ENCODE data around the gene SCRG1.

Gene SCRG1

DNA sequence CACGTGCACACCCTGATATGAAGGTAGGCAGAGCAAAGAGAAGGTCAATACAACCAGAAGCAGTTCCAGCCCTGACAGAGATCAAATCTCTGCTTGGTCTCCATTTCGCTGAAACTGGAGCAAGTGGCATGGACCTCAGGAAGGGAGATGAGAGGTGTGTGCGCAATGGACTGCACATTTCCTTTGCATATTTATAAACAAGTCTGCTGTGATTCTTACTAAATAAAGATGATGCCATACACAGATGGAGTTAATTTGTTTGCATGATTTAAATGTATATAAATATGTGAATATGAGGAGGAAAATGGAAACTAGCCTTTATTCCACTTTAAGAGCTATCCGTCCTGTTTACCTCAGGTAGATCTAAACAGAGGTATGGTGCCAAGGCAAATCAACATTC, 2.1 kb upstream of the SCRG1 start:
- TF ChIP-seq POLR2A (IDR thresholded peaks at IDR 0.05; ENCODE audit: extremely low read depth, insufficient read length): no peak
- TF ChIP-seq MYC (IDR thresholded peaks at IDR 0.05; ENCODE audit: low read depth, low read length): no peak
- TF ChIP-seq, protein P1, sequence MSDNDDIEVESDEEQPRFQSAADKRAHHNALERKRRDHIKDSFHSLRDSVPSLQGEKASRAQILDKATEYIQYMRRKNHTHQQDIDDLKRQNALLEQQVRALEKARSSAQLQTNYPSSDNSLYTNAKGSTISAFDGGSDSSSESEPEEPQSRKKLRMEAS (IDR thresholded peaks at IDR 0.05; ENCODE audit: low read depth, low read length): no peak
- no peak overlapping the region for H3K4me3 ChIP-seq (ENCODE audit: low read depth, low read length)
- no peak for DNase-seq (ENCODE audit: low read depth)

DNA sequence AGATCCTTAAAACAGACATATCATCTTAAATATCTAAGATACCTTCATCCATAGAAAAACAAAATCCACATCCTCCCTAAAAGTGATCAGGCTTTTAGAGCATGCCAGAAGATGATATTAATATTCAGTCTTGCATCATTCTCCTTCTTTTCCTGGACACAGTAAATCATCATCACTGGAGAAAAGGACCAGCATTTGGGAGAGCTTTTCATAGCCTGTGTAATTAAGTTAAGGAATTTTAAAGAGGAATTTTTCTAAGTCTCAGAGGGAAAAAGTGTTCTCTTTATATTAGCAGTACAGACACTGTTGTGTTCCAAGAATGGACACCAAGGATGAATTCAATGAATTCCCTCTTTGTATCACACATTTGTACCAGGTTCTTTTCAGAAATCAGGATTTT, 696 bp downstream of the SCRG1 start:
- H3K4me3 ChIP-seq (ENCODE audit: low read depth, low read length): no peak overlapping the region
- no peak for DNase-seq (ENCODE audit: low read depth)
- TF ChIP-seq POLR2A (IDR thresholded peaks at IDR 0.05; ENCODE audit: extremely low read depth, insufficient read length) (no peak), MYC (IDR thresholded peaks at IDR 0.05; ENCODE audit: low read depth, low read length) (no peak)
- TF ChIP-seq, protein P1 (IDR thresholded peaks at IDR 0.05; ENCODE audit: low read depth, low read length): no peak
- TF ChIP-seq, protein P2, sequence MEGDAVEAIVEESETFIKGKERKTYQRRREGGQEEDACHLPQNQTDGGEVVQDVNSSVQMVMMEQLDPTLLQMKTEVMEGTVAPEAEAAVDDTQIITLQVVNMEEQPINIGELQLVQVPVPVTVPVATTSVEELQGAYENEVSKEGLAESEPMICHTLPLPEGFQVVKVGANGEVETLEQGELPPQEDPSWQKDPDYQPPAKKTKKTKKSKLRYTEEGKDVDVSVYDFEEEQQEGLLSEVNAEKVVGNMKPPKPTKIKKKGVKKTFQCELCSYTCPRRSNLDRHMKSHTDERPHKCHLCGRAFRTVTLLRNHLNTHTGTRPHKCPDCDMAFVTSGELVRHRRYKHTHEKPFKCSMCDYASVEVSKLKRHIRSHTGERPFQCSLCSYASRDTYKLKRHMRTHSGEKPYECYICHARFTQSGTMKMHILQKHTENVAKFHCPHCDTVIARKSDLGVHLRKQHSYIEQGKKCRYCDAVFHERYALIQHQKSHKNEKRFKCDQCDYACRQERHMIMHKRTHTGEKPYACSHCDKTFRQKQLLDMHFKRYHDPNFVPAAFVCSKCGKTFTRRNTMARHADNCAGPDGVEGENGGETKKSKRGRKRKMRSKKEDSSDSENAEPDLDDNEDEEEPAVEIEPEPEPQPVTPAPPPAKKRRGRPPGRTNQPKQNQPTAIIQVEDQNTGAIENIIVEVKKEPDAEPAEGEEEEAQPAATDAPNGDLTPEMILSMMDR (IDR thresholded peaks at IDR 0.05; ENCODE audit: low read depth, low read length): no peak

DNA sequence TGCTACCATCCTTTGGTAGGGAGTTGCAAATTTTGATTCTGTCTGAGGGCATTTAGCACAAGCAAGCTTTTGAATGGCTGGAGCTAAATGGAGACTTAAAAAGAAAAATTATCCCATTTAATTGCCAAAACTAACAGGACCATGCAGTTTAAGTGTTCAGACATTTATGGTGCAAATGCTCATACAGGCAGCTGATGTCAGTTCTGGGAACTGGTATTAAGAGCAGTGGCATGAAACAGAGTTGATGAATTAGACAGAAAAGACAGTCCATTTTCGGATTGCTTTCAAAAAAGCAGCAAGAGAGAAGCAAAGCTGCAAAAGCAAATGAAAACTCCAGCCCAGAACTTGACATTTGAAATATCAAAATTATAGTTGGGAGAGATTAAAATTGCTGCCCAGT, 1.3 kb downstream of the SCRG1 start:
- DNase-seq (ENCODE audit: low read depth): no peak
- TF ChIP-seq POLR2A (IDR thresholded peaks at IDR 0.05; ENCODE audit: extremely low read depth, insufficient read length) (no peak), MYC (IDR thresholded peaks at IDR 0.05; ENCODE audit: low read depth, low read length) (no peak)
- TF ChIP-seq, protein P1 (IDR thresholded peaks at IDR 0.05; ENCODE audit: low read depth, low read length): no peak
- TF ChIP-seq, protein P2 (IDR thresholded peaks at IDR 0.05; ENCODE audit: low read depth, low read length): no peak
- H3K4me3 ChIP-seq (ENCODE audit: low read depth, low read length): no peak overlapping the region

DNA sequence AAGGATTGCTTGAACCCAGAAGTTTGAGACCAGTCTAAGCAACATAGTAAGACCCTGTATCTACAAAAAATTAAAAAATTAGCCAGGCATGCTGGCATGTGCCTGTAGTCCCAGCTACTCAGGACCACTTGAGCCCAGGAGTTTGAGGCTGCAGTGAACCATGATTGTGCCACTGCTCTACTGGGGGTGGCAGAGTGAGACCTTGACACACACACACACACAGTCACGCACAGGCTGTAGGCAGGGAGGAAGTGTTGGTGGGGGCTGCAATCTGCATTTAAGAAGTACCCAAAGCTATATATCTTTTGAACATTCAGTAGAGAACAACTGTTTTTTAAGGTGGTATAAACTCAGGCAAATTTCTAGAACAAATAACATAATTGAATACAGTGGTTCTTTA, 7.2 kb downstream of the SCRG1 start:
- no peak for TF ChIP-seq MYC (IDR thresholded peaks at IDR 0.05; ENCODE audit: low read depth, low read length)
- TF ChIP-seq, protein P2 (IDR thresholded peaks at IDR 0.05; ENCODE audit: low read depth, low read length): no peak
- TF ChIP-seq, protein P1 (IDR thresholded peaks at IDR 0.05; ENCODE audit: low read depth, low read length): no peak
- TF ChIP-seq POLR2A (IDR thresholded peaks at IDR 0.05; ENCODE audit: extremely low read depth, insufficient read length): no peak
- no peak overlapping the region for H3K4me3 ChIP-seq (ENCODE audit: low read depth, low read length)

DNA sequence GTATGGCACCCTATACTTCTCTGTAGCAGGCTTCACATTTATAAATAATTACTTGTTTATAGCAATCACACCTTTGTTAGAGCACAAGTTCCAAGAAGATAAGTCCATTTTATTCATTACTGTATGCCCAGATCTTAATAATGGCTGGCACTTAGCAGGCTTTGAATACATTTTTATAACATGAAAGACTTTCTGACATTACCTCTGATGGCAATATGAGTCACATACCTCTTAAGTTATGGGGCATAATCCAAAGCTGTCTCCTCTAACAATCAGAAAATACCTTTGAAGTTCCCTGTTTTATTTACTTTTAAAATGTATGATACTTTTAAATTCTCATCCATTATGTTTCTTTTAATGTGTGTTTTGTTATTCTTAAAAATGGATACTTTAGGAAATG, 12.2 kb downstream of the SCRG1 start:
- H3K4me3 ChIP-seq (ENCODE audit: low read depth, low read length): no peak overlapping the region
- no peak for DNase-seq (ENCODE audit: low read depth)
- TF ChIP-seq MYC (IDR thresholded peaks at IDR 0.05; ENCODE audit: low read depth, low read length) (no peak), POLR2A (IDR thresholded peaks at IDR 0.05; ENCODE audit: extremely low read depth, insufficient read length) (no peak)
- TF ChIP-seq, protein P1 (IDR thresholded peaks at IDR 0.05; ENCODE audit: low read depth, low read length): no peak
- TF ChIP-seq, protein P2 (IDR thresholded peaks at IDR 0.05; ENCODE audit: low read depth, low read length): no peak

More for the DNA sequence above, 7.2 kb downstream of the SCRG1 start:
- no peak for DNase-seq (ENCODE audit: low read depth)

DNA sequence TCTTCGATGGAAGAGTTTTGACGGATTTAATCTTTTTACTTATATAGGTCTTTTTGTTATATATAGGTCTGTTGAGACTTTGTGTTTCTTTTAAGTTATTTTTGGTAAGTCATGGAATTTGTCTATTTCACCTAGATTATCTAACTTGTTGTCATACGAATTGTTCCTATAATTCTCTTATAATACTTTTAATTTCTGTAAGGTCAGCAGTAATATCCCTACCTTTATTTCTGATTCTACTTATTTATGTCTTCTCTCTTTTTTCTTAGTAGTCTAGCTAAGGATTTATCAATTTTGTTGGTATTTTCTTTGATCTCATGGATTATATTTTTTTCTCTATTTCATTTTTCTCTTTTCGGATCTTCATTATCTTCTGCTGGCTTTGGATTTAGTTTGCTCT, 16.6 kb downstream of the SCRG1 start:
- H3K4me3 ChIP-seq (ENCODE audit: low read depth, low read length): no peak overlapping the region
- TF ChIP-seq MYC (IDR thresholded peaks at IDR 0.05; ENCODE audit: low read depth, low read length) (no peak), POLR2A (IDR thresholded peaks at IDR 0.05; ENCODE audit: extremely low read depth, insufficient read length) (no peak)
- TF ChIP-seq, protein P2 (IDR thresholded peaks at IDR 0.05; ENCODE audit: low read depth, low read length): no peak
- TF ChIP-seq, protein P1 (IDR thresholded peaks at IDR 0.05; ENCODE audit: low read depth, low read length): no peak
- DNase-seq (ENCODE audit: low read depth): no peak

Measured in NB4 (cell line).